ENCODE measurements around the gene PAGE1. TPM values are rescaled to one million over a fixed set of nuclear protein-coding genes. Genes with fewer than 3 reads are reported as not detected.

Gene PAGE1
- total RNA-seq, 1 donor from 2014 or later: not detected

DNA sequence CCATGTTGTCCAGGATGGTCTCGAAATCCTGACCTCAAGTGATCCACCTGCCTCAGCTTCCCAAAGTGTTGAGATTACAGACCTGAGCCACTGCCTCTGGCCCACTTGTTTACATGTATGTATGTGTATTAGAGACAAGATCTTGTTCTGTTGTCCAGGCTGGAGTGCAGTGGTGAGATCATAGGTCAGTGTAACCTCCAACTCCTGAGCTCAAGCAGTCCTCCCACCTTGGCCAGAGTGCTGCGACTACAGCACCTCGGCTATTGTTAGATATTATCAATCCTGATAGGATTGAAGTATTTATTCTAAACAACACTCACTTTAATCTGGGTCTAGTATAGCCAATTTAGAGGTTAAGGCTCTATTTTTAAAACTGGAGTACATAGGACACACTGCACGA is 36.0 kb downstream of the PAGE1 start:
- H3K36me3 Mint-ChIP-seq (ENCODE audit: insufficient read depth): no peaks in the 10 kb centered on the region
- peaks cover 12% of the 10 kb centered on the region for H3K9me3 Mint-ChIP-seq (ENCODE audit: low read depth)
- H3K4me1 Mint-ChIP-seq (ENCODE audit: low read depth): peaks cover 5% of the 10 kb centered on the region
- no peaks in the 10 kb centered on the region for H3K27me3 Mint-ChIP-seq
- no peak for TF ChIP-seq CTCF (IDR thresholded peaks at IDR 0.05; ENCODE audit: unreplicated experiment)
- H3K27ac Mint-ChIP-seq: peak overlapping the region; percentile 67
- DNase-seq (ENCODE audit: low spot score, unreplicated experiment): no peak
- no peak overlapping the region for H3K4me3 Mint-ChIP-seq (ENCODE audit: low read depth)

- Mint-ChIP-seq H3K4me1 (ENCODE audit: low read depth) (peaks cover 5% of the 10 kb centered on the region), H3K9me3 (ENCODE audit: low read depth) (peaks cover 8% of the 10 kb centered on the region), H3K27me3 (no peaks in the 10 kb centered on the region), H3K36me3 (ENCODE audit: insufficient read depth) (no peaks in the 10 kb centered on the region), H3K27ac (no peak overlapping the region), H3K4me3 (ENCODE audit: low read depth) (no peak overlapping the region)
- TF ChIP-seq CTCF (IDR thresholded peaks at IDR 0.05; ENCODE audit: unreplicated experiment): no peak
- DNase-seq (ENCODE audit: low spot score, unreplicated experiment): no peak
Observed at GRCh38 chrX:49656533-49656932, 39.3 kb downstream of the PAGE1 start.

GRCh38 chrX:49644991-49645637 is 50.7 kb downstream of the PAGE1 start:
- Mint-ChIP-seq H3K4me1 (ENCODE audit: low read depth) (peaks cover 12% of the 10 kb centered on the region), H3K9me3 (ENCODE audit: low read depth) (peaks cover 7% of the 10 kb centered on the region), H3K27me3 (no peaks in the 10 kb centered on the region)

More at GRCh38 chrX:49644991-49645637, 50.7 kb downstream of the PAGE1 start:
- no peaks in the 10 kb centered on the region for H3K36me3 Mint-ChIP-seq (ENCODE audit: insufficient read depth)
- DNase-seq (ENCODE audit: low spot score, unreplicated experiment): no peak
- H3K27ac Mint-ChIP-seq: no peak overlapping the region
- TF ChIP-seq CTCF (IDR thresholded peaks at IDR 0.05; ENCODE audit: unreplicated experiment): no peak
- no peak overlapping the region for H3K4me3 Mint-ChIP-seq (ENCODE audit: low read depth)

Other genes with a start within 250 kb of the PAGE1 start
- not detected in 2 replicates for gene GAGE12C, start 163.8 kb downstream of the PAGE1 start, total RNA-seq
- gene GAGE12D, start 154.3 kb downstream of the PAGE1 start, total RNA-seq: not detected in 2 replicates
- not detected in 2 replicates for gene GAGE12E, start 144.7 kb downstream of the PAGE1 start, total RNA-seq
- gene GAGE12F, start 135.1 kb downstream of the PAGE1 start, total RNA-seq: not detected in 2 replicates
- not detected in 2 replicates for gene GAGE12G, start 125.6 kb downstream of the PAGE1 start, total RNA-seq
- gene GAGE12H, start 116.0 kb downstream of the PAGE1 start, total RNA-seq: not detected in 2 replicates
- gene GAGE2A, start 106.5 kb downstream of the PAGE1 start, total RNA-seq: not detected in 2 replicates
- gene GAGE1, start 97.0 kb downstream of the PAGE1 start, total RNA-seq: not detected in 2 replicates
- gene PAGE4, start 133.3 kb upstream of the PAGE1 start, total RNA-seq: not detected in 2 replicates
- gene USP27X, start 183.5 kb upstream of the PAGE1 start, total RNA-seq: 7.4 and 7.6 TPM in 2 replicates
- gene CLCN5, start 226.6 kb upstream of the PAGE1 start, total RNA-seq: 14.0 and 17.2 TPM in 2 replicates